Gastroesophageal sphincter (tissue), 4 donors: ENCODE data around the gene PDZD7. TPM values are rescaled to one million over a fixed set of nuclear protein-coding genes. Genes with fewer than 3 reads are reported as not detected.

ENCODE experiments used
- ATAC-seq: fragments of 150-250 bp; one replicate; pipeline ENCODE4 v1.9.1; 2016; ENCODE audit warnings: mild to moderate bottlenecking, moderate library complexity
- H3K27ac ChIP-seq, 4 donors: fragments of 200-600 bp; sonication (generic) in 3 of 4; 1 replicate in 3 of 4; 2 replicates in 1 of 4; pipeline ENCODE4 v1.5.1; 2016 to 2019
- H3K27me3 ChIP-seq: fragments of 200-600 bp; sonication (generic); one replicate; pipeline ENCODE4 v1.5.1; 2019
- H3K36me3 ChIP-seq, 2 donors: fragments of 200-600 bp; sonication (generic); one replicate each; pipeline ENCODE4 v1.5.1; 2019; ENCODE audit warnings: control low read depth in 1 of 2
- H3K4me1 ChIP-seq, 3 donors: fragments of 200-600 bp; sonication (generic); 1 replicate in 2 of 3; 2 replicates in 1 of 3; pipeline ENCODE4 v1.5.1; 2016 to 2019; ENCODE audit warnings: control low read depth in 2 of 3
- H3K4me3 ChIP-seq, 2 donors: fragments of 200-600 bp; sonication (generic); one replicate each; pipeline ENCODE4 v1.5.1; 2019; ENCODE audit warnings: mild to moderate bottlenecking in 1 of 2, moderate library complexity in 1 of 2
- H3K9me3 ChIP-seq, 3 donors: fragments of 200-600 bp; sonication (generic); one replicate each; pipeline ENCODE4 v1.5.1; 2017 to 2019; ENCODE audit warnings: control low read depth in 2 of 3
- EP300 ChIP-seq: sonication (generic); formaldehyde crosslinking; IDR thresholded peaks from one replicate; pipeline ENCODE4 v1.6.1; 2017; ENCODE audit warnings: antibody characterized with exemption, mild to moderate bottlenecking
- POLR2A ChIP-seq, 2 donors: fragments of 450-650 bp; IDR thresholded peaks; one replicate each; pipeline ENCODE4 v1.6.1; 2017; ENCODE audit warnings: antibody characterized with exemption in 2 of 2, mild to moderate bottlenecking in 2 of 2, moderate library complexity in 1 of 2
- POLR2AphosphoS5 ChIP-seq: sonication (generic); formaldehyde crosslinking; IDR thresholded peaks from one replicate; pipeline ENCODE4 v1.6.1; 2017; ENCODE audit warnings: antibody characterized with exemption
- WGBS, 2 donors: methylation state at CpG; one replicate each; pipeline ENCODE4 v1.1.5; 2018; ENCODE audit warnings: low coverage in 1 of 2; 5-methylcytosine and 5-hydroxymethylcytosine counted together
- total RNA-seq, 4 donors: library from RNA; depleted of rRNA; stranded (reverse); fragments of >200 nt; gene quantifications; one replicate each; pipeline ENCODE4 v1.1.0, GENCODE V29; 2016
- TF ChIP-seq, protein P1 (sequence below), 4 experiments: fragments of 200-600 bp in 2 of 4; fragments of 450-650 bp in 2 of 4; sonication (generic) in 1 of 4; IDR thresholded peaks; one replicate each; pipeline ENCODE4 v1.5.1; 2017 to 2019; ENCODE audit warnings: antibody characterized with exemption in 4 of 4, mild to moderate bottlenecking in 2 of 4, moderate library complexity in 2 of 4

Gene PDZD7
- total RNA-seq, 4 donors from 2014 or later = 0.31 to 0.54 (median 0.39) TPM; not detected in 1

DNA sequence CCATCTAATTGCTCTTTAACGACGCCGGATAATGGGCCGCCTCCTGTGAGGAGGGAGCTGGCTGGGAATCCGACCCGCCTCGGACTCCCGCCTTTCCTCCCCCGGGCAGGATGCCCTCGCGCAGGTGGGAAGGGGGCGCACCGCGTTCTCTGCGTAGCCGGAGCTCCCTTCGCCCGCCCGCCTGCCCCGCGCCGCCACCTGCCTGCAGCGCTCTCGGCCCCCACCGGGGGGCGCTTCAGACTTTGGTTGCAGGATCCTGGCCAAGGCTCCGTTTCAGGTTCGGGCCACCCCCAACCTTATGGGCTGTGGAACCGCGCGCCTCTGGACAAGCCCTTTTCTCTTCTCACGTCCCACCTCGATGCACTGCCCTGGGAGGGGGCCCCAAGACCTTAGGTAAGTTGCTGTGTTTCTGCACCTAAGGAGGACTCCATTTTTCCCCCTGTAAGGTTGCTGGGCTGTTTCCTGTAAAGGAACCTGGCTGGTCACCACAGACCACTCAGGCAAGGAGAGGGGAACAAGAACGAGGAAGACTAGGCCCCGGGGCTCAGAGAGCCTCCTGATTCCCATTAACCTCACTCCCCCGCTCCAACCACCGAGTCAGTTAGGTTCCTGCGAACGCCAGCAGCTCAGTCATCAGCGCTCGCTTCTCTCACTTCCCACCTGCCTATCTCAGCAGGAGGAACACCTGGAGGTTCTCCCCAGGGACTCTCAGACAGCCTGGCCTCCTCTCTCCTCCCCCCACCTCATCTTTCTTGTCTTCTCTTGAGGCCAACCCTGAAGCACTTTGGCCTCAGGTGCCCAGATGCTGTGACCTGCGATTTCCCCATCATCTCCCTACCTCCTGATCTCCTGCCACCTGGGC, 19.5 kb upstream of the PDZD7 start:
- H3K4me3 ChIP-seq = peak overlapping the region in 1 of 2 donors; percentile 20
- no peak for TF ChIP-seq EP300
- TF ChIP-seq POLR2A (IDR thresholded peaks at IDR 0.05) = no peak
- TF ChIP-seq, protein P1, sequence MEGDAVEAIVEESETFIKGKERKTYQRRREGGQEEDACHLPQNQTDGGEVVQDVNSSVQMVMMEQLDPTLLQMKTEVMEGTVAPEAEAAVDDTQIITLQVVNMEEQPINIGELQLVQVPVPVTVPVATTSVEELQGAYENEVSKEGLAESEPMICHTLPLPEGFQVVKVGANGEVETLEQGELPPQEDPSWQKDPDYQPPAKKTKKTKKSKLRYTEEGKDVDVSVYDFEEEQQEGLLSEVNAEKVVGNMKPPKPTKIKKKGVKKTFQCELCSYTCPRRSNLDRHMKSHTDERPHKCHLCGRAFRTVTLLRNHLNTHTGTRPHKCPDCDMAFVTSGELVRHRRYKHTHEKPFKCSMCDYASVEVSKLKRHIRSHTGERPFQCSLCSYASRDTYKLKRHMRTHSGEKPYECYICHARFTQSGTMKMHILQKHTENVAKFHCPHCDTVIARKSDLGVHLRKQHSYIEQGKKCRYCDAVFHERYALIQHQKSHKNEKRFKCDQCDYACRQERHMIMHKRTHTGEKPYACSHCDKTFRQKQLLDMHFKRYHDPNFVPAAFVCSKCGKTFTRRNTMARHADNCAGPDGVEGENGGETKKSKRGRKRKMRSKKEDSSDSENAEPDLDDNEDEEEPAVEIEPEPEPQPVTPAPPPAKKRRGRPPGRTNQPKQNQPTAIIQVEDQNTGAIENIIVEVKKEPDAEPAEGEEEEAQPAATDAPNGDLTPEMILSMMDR (IDR thresholded peaks at IDR 0.05) = peak in 3 of 4 experiments; percentile 58 to 88 (median 65)
- H3K27ac ChIP-seq = no peak overlapping the region
- peak; percentile 65 for ATAC-seq
- WGBS, 2 donors = 28 to 43% methylated on average over 4 to 13 of the region's 42 CpGs
- no peaks in the 10 kb centered on the region for H3K9me3 ChIP-seq
- no peaks in the 10 kb centered on the region for H3K36me3 ChIP-seq
- H3K27me3 ChIP-seq = peaks cover 78% of the 10 kb centered on the region
- peaks cover 0 to 19% (median 8%) of the 10 kb centered on the region in 3 donors for H3K4me1 ChIP-seq

DNA sequence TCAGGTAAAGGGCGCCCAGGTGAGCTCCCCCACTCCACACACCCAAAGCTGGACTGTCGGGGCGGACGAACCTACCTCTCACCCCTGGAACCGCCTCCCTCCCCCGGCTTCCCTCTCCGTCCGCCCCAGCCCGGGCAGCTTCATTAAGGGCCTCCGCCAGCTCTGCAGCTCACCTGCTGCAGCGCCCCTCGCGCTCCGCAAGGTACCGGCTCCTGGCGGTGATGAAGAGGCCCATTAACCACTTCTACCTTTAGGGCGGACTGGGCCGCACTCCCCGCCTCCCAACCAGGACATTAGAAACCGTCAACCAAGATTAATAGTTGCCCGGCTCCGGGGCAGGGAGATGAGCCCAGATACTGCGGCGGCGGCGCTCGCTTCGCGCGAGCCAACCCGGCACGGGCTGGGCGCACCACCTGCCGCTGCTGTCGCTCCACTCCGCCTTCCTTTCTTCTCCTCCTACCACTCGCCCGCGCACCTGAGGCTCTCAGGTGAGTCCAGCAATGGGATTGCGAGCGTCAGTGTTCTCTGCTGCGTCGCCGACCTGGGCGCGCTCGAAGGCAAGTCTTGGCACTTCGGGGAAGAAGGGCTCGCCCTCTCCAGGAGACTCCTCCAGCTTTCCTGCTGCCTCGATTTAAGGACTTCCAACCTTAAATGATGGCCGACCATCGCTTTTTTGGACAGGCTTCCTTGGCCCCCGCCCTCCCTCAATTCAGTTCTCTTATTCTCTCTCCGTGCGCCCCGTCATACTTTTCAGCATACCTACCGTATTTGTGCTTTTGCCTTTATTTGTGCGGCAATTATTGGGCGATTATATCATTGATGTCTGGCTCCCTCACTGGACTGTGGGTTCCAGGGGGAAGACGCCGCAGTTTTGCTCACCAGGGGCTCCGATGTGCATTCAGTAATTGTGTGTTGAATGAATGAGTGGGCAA, 17.3 kb upstream of the PDZD7 start:
- no peaks in the 10 kb centered on the region for H3K36me3 ChIP-seq
- WGBS, 2 donors = 15 to 17% methylated on average over 11 to 15 of the region's 62 CpGs
- H3K4me1 ChIP-seq = peaks cover 0 to 25% (median 12%) of the 10 kb centered on the region in 3 donors
- no peak overlapping the region for H3K27ac ChIP-seq
- no peaks in the 10 kb centered on the region for H3K9me3 ChIP-seq
- H3K4me3 ChIP-seq = no peak overlapping the region
- ATAC-seq = no peak
- H3K27me3 ChIP-seq = peaks cover 73% of the 10 kb centered on the region
- no peak for TF ChIP-seq EP300
- no peak for TF ChIP-seq POLR2AphosphoS5
- TF ChIP-seq POLR2A (IDR thresholded peaks at IDR 0.05) = no peak
- TF ChIP-seq, protein P1 (IDR thresholded peaks at IDR 0.05) = no peak

DNA sequence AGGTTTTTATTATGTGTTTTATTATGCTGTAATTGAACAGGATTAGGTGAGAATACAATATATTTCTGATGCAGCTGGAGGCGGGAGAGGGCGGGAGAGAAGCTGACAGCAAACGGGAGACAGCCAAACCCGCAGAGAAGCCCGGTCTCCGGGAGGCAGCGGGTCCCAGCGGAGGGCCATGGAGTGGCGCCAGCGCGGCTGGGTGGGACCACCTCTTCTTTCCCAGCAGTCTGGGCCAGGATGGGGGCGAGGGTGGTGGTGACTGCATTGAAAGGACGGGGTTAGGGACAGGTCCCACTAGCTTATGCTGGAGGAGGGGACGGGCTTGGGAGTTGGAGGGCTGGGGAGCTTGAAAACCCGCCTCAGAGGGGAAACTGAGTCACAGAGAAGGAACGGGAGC, 16.3 kb upstream of the PDZD7 start:
- WGBS, 2 donors = 21% methylated on average over 6 of the region's 16 CpGs; no CpG with 5 or more reads in 1 of the 2 donors
- peaks cover 65% of the 10 kb centered on the region for H3K27me3 ChIP-seq
- H3K36me3 ChIP-seq = no peaks in the 10 kb centered on the region
- H3K4me3 ChIP-seq = no peak overlapping the region
- no peak for TF ChIP-seq EP300
- no peak for TF ChIP-seq POLR2AphosphoS5
- TF ChIP-seq, protein P1 (IDR thresholded peaks at IDR 0.05) = no peak
- TF ChIP-seq POLR2A (IDR thresholded peaks at IDR 0.05) = no peak
- no peak for ATAC-seq
- no peak overlapping the region for H3K27ac ChIP-seq
- peaks cover 0 to 32% (median 17%) of the 10 kb centered on the region in 3 donors for H3K4me1 ChIP-seq
- H3K9me3 ChIP-seq = no peaks in the 10 kb centered on the region

DNA sequence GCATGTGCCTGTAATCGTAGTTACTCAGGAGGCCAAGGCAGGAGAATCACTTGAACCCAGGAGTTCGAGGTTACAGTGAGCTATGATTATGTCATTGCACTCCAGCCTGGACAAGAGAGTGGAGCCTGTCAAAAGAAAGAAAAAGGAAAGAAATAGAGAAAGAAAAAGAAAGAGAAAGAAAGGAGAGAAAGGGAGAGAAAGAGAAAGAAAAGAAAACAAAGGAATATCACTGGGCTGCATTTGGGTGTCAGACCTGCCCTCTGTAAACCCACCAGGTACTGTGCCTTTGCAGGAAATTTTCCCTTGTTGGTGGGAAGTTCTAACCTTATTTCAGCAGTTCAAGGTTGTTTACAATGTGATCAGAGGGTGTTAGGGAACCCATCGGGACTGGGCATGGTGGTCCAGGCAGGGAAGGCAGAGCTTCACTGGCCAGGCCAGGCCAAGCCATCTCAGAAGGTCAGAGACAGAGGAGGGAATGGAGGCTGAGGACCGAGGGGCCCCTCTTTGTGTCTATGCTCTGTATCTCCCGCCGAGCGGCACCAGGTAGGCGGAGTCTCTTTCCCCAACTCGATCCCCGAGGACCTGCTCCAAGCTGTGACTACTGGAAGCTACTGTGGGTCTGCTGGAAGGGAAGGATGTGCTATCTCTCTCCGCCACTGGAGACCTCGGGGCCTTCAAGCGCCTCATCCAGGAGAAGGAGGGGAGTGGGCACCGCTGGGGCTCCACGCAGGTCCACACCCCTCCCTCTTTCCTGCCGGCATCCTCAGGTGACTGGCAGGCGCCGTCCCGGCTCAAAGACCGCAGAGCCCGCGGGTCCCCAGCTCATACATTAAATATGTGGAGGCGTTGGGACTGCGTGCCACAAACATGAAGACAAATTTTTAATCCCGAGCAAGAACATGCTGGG, 15.7 kb upstream of the PDZD7 start:
- WGBS, 2 donors = 44 to 61% methylated on average over 3 to 8 of the region's 25 CpGs
- no peak overlapping the region for H3K4me3 ChIP-seq
- no peak for TF ChIP-seq POLR2A (IDR thresholded peaks at IDR 0.05)
- no peak for TF ChIP-seq EP300
- TF ChIP-seq, protein P1 (IDR thresholded peaks at IDR 0.05) = no peak
- no peak for TF ChIP-seq POLR2AphosphoS5
- no peak for ATAC-seq
- H3K27ac ChIP-seq = no peak overlapping the region
- no peaks in the 10 kb centered on the region for H3K36me3 ChIP-seq
- H3K27me3 ChIP-seq = peaks cover 58% of the 10 kb centered on the region
- H3K9me3 ChIP-seq = no peaks in the 10 kb centered on the region
- H3K4me1 ChIP-seq = peaks cover 0 to 38% (median 22%) of the 10 kb centered on the region in 3 donors
